Activated CD8-positive, alpha-beta T cell treated with anti-CD3 and anti-CD28 coated beads for 36 hours (primary cell): ENCODE results near the gene BLNK. TPM values are rescaled to one million over a fixed set of nuclear protein-coding genes. Genes with fewer than 3 reads are reported as not detected.

ENCODE experiments used
- ATAC-seq: fragments of 200-7000 bp; cut with Tn5 transposase; one replicate; pipeline ENCODE4 v1.10.0; 2021; ENCODE audit warnings: mild to moderate bottlenecking, moderate library complexity
- CTCF ChIA-PET: fragments of 350-600 bp; sonication (Branson Sonifier 250); formaldehyde crosslinking; loops from one replicate; lab custom pipeline; 2021; ENCODE audit warnings: antibody characterized with exemption; lab: Charles Lee
- POLR2A ChIA-PET: fragments of 350-600 bp; sonication (Branson Sonifier 250); formaldehyde crosslinking; loops from one replicate; lab custom pipeline; 2021; ENCODE audit warnings: antibody characterized with exemption; lab: Charles Lee
- DNase-seq: peaks from one replicate; pipeline ENCODE4 v3.0.0-alpha.2; 2020
- H3K27ac Mint-ChIP-seq: one replicate; pipeline ENCODE4 v1.8.0; 2021; ENCODE audit warnings: mild to moderate bottlenecking, mixed read lengths
- H3K27me3 Mint-ChIP-seq: one replicate; pipeline ENCODE4 v1.8.0; 2021; ENCODE audit warnings: mixed read lengths
- H3K36me3 Mint-ChIP-seq: one replicate; pipeline ENCODE4 v1.8.0; 2021; ENCODE audit warnings: low read depth, mixed read lengths
- H3K4me1 Mint-ChIP-seq: one replicate; pipeline ENCODE4 v1.8.0; 2021; ENCODE audit warnings: low read depth, mixed read lengths
- H3K4me3 Mint-ChIP-seq: one replicate; pipeline ENCODE4 v1.8.0; 2021; ENCODE audit warnings: mild to moderate bottlenecking, moderate library complexity, mixed read lengths
- H3K9me3 Mint-ChIP-seq: one replicate; pipeline ENCODE4 v1.8.0; 2021; ENCODE audit warnings: mixed read lengths
- CTCF ChIP-seq: fragments of 200-600 bp; IDR thresholded peaks from one replicate; pipeline ENCODE4 v1.8.0; 2022; ENCODE audit warnings: antibody characterized with exemption, mild to moderate bottlenecking
- intact Hi-C: fragments of 100-400 bp; cut with micrococcal nuclease; formaldehyde crosslinking; loops from one replicate; pipeline ENCODE4 v1.10.0; 2022
- total RNA-seq, 2 experiments: library from RNA; stranded (reverse); gene quantifications; one replicate each; pipeline ENCODE4 v1.2.3, GENCODE V29; 2021

Gene BLNK
- total RNA-seq, 2 experiments from 2014 or later, result 0.16 TPM; not detected in 1

- ChIA-PET POLR2A (no interaction called here), CTCF (interaction anchor here (1.1 kb wide), 1 partner anchor 47 kb away, joined by 3 read pairs; no protein-coding TSS in a partner anchor)
- H3K4me3 Mint-ChIP-seq, result no peak overlapping the region
Measured at GRCh38 chr10:96276426-96276825, 5.1 kb upstream of the BLNK start.

GRCh38 chr10:96275685-96276418 lies 4.5 kb upstream of the BLNK start:
- DNase-seq (no peak), ATAC-seq (no peak)
- TF ChIP-seq CTCF, result no peak
- Mint-ChIP-seq H3K36me3 (no peaks in the 10 kb centered on the region), H3K4me1 (no peaks in the 10 kb centered on the region), H3K27ac (no peak overlapping the region), H3K9me3 (no peaks in the 10 kb centered on the region), H3K27me3 (peaks cover 3% of the 10 kb centered on the region), H3K4me3 (no peak overlapping the region)
- ChIA-PET CTCF (no interaction called here), POLR2A (no interaction called here)
- intact Hi-C loops, result no loop called here

More at GRCh38 chr10:96276426-96276825, 5.1 kb upstream of the BLNK start:
- H3K4me1 Mint-ChIP-seq, result no peaks in the 10 kb centered on the region
- no peak overlapping the region for H3K27ac Mint-ChIP-seq
- H3K9me3 Mint-ChIP-seq, result no peaks in the 10 kb centered on the region
- no peaks in the 10 kb centered on the region for H3K36me3 Mint-ChIP-seq
- H3K27me3 Mint-ChIP-seq, result peaks cover 3% of the 10 kb centered on the region
- intact Hi-C loops, result no loop called here
- TF ChIP-seq CTCF, result no peak
- ATAC-seq, result no peak
- no peak for DNase-seq

- ATAC-seq (no peak), DNase-seq (no peak)
- CTCF ChIA-PET, result no interaction called here
- Mint-ChIP-seq H3K4me3 (no peak overlapping the region), H3K27me3 (peaks cover 3% of the 10 kb centered on the region), H3K4me1 (no peaks in the 10 kb centered on the region), H3K27ac (no peak overlapping the region), H3K36me3 (no peaks in the 10 kb centered on the region), H3K9me3 (no peaks in the 10 kb centered on the region)
- POLR2A ChIA-PET, result no interaction called here
- intact Hi-C loops, result no loop called here
- TF ChIP-seq CTCF, result no peak
Measured at GRCh38 chr10:96272316-96273280, 1.2 kb upstream of the BLNK start.

- no peak for TF ChIP-seq CTCF
- DNase-seq, result no peak
- H3K9me3 Mint-ChIP-seq, result no peaks in the 10 kb centered on the region
- H3K4me3 Mint-ChIP-seq, result no peak overlapping the region
- ChIA-PET POLR2A (no interaction called here), CTCF (interaction anchor here (0.6 to 1.2 kb wide), 5 partner anchors 17 to 253 kb away, joined by 3 to 6 read pairs (median 3); no protein-coding TSS in a partner anchor)
- no peaks in the 10 kb centered on the region for H3K36me3 Mint-ChIP-seq
- no peak overlapping the region for H3K27ac Mint-ChIP-seq
- no peak for ATAC-seq
- H3K27me3 Mint-ChIP-seq, result peaks cover 3% of the 10 kb centered on the region
- intact Hi-C loops, result no loop called here
- no peaks in the 10 kb centered on the region for H3K4me1 Mint-ChIP-seq
Measured at GRCh38 chr10:96270571-96270970, 798 bp downstream of the BLNK start.
